Activated naive CD8-positive, alpha-beta T cell treated with anti-CD3 and anti-CD28 coated beads for 36 hours (primary cell): Measurements from ENCODE around the gene DPCD. TPM values are rescaled to one million over a fixed set of nuclear protein-coding genes. Genes with fewer than 3 reads are reported as not detected.

Source experiments
- DNase-seq: peaks from one replicate; pipeline ENCODE4 v3.0.0; 2021
- H3K27ac Mint-ChIP-seq: one replicate; pipeline ENCODE4 v1.8.0; 2022; ENCODE audit warnings: mild to moderate bottlenecking, moderate library complexity, mixed read lengths
- H3K27me3 Mint-ChIP-seq: one replicate; pipeline ENCODE4 v1.8.0; 2022; ENCODE audit warnings: mild to moderate bottlenecking, mixed read lengths
- H3K36me3 Mint-ChIP-seq: one replicate; pipeline ENCODE4 v1.8.0; 2021; ENCODE audit warnings: mild to moderate bottlenecking, mixed read lengths
- H3K4me1 Mint-ChIP-seq: one replicate; pipeline ENCODE4 v1.8.0; 2021; ENCODE audit warnings: mixed read lengths
- H3K4me3 Mint-ChIP-seq: one replicate; pipeline ENCODE4 v1.8.0; 2022; ENCODE audit warnings: mild to moderate bottlenecking, moderate library complexity, mixed read lengths
- H3K9me3 Mint-ChIP-seq: one replicate; pipeline ENCODE4 v1.8.0; 2022; ENCODE audit warnings: mixed read lengths
- total RNA-seq, 2 experiments: library from RNA; stranded (reverse); gene quantifications; one replicate each; pipeline ENCODE4 v1.2.3, GENCODE V29; 2021

DPCD gene
- total RNA-seq, 2 experiments from 2014 or later = 20.4 to 22.9 TPM

GRCh38 chr10:101646364-101646763, 58.2 kb downstream of the DPCD start:
- no peak for DNase-seq
- no peaks in the 10 kb centered on the region for H3K9me3 Mint-ChIP-seq
- H3K27me3 Mint-ChIP-seq = no peaks in the 10 kb centered on the region
- peaks cover 4% of the 10 kb centered on the region for H3K36me3 Mint-ChIP-seq
- H3K4me1 Mint-ChIP-seq = peaks cover 2% of the 10 kb centered on the region
- no peak overlapping the region for H3K4me3 Mint-ChIP-seq
- H3K27ac Mint-ChIP-seq = no peak overlapping the region

- DNase-seq = no peak
- Mint-ChIP-seq H3K27me3 (no peaks in the 10 kb centered on the region), H3K36me3 (peaks cover 2% of the 10 kb centered on the region), H3K9me3 (no peaks in the 10 kb centered on the region), H3K27ac (no peak overlapping the region), H3K4me1 (peaks cover 2% of the 10 kb centered on the region), H3K4me3 (no peak overlapping the region)
These were observed 59.1 kb downstream of the DPCD start for GRCh38 chr10:101647255-101647654.

- H3K9me3 Mint-ChIP-seq = no peaks in the 10 kb centered on the region
- H3K27me3 Mint-ChIP-seq = no peaks in the 10 kb centered on the region
- no peak overlapping the region for H3K27ac Mint-ChIP-seq
- H3K4me3 Mint-ChIP-seq = no peak overlapping the region
- peaks cover 2% of the 10 kb centered on the region for H3K36me3 Mint-ChIP-seq
- peaks cover 2% of the 10 kb centered on the region for H3K4me1 Mint-ChIP-seq
- DNase-seq = no peak
These were observed 61.5 kb downstream of the DPCD start for GRCh38 chr10:101649525-101650085.

GRCh38 chr10:101650863-101651262, 62.7 kb downstream of the DPCD start:
- Mint-ChIP-seq H3K27me3 (no peaks in the 10 kb centered on the region), H3K4me3 (no peak overlapping the region), H3K36me3 (peaks cover 5% of the 10 kb centered on the region), H3K4me1 (peaks cover 2% of the 10 kb centered on the region), H3K27ac (no peak overlapping the region), H3K9me3 (no peaks in the 10 kb centered on the region)
- DNase-seq = no peak

- DNase-seq = no peak
- H3K36me3 Mint-ChIP-seq = peaks cover 5% of the 10 kb centered on the region
- no peak overlapping the region for H3K4me3 Mint-ChIP-seq
- no peak overlapping the region for H3K27ac Mint-ChIP-seq
- H3K27me3 Mint-ChIP-seq = no peaks in the 10 kb centered on the region
- H3K9me3 Mint-ChIP-seq = no peaks in the 10 kb centered on the region
- H3K4me1 Mint-ChIP-seq = peaks cover 2% of the 10 kb centered on the region
These were observed 63.2 kb downstream of the DPCD start for GRCh38 chr10:101651336-101651735.

- Mint-ChIP-seq H3K4me1 (peaks cover 2% of the 10 kb centered on the region), H3K4me3 (no peak overlapping the region), H3K27ac (no peak overlapping the region), H3K36me3 (peaks cover 15% of the 10 kb centered on the region), H3K9me3 (no peaks in the 10 kb centered on the region), H3K27me3 (no peaks in the 10 kb centered on the region)
- no peak for DNase-seq
These were observed 65.4 kb downstream of the DPCD start for GRCh38 chr10:101653536-101653935.

GRCh38 chr10:101655570-101655969, 67.4 kb downstream of the DPCD start:
- no peaks in the 10 kb centered on the region for H3K4me1 Mint-ChIP-seq
- no peak overlapping the region for H3K4me3 Mint-ChIP-seq
- H3K27me3 Mint-ChIP-seq = no peaks in the 10 kb centered on the region
- no peak overlapping the region for H3K27ac Mint-ChIP-seq
- H3K36me3 Mint-ChIP-seq = peaks cover 16% of the 10 kb centered on the region
- H3K9me3 Mint-ChIP-seq = no peaks in the 10 kb centered on the region
- no peak for DNase-seq

- H3K9me3 Mint-ChIP-seq = no peaks in the 10 kb centered on the region
- H3K27me3 Mint-ChIP-seq = no peaks in the 10 kb centered on the region
- peaks cover 16% of the 10 kb centered on the region for H3K36me3 Mint-ChIP-seq
- H3K4me3 Mint-ChIP-seq = no peak overlapping the region
- no peak for DNase-seq
- H3K27ac Mint-ChIP-seq = no peak overlapping the region
- no peaks in the 10 kb centered on the region for H3K4me1 Mint-ChIP-seq
These were observed 68.8 kb downstream of the DPCD start for GRCh38 chr10:101656890-101657289.

GRCh38 chr10:101658975-101659374, 70.9 kb downstream of the DPCD start:
- Mint-ChIP-seq H3K36me3 (peaks cover 16% of the 10 kb centered on the region), H3K4me1 (peaks cover 3% of the 10 kb centered on the region), H3K4me3 (no peak overlapping the region), H3K27me3 (no peaks in the 10 kb centered on the region), H3K9me3 (no peaks in the 10 kb centered on the region), H3K27ac (no peak overlapping the region)
- no peak for DNase-seq

Other genes starting within 250 kb of the DPCD start
- 10 to 100 TPM; 14.0 to 14.3 TPM for gene BTRC, start 234.2 kb upstream of the DPCD start, total RNA-seq
- gene POLL, start 64 bp upstream of the DPCD start, total RNA-seq = 10 to 100 TPM; 27.4 to 28.6 TPM
- 10 to 100 TPM; 29.5 to 34.0 TPM for gene FBXW4, start 106.8 kb downstream of the DPCD start, total RNA-seq
- not detected for gene FGF8, start 187.8 kb downstream of the DPCD start, total RNA-seq
- 100 to 1,000 TPM; 255 to 260 TPM for gene NPM3, start 195.1 kb downstream of the DPCD start, total RNA-seq
- gene OGA, start 230.1 kb downstream of the DPCD start, total RNA-seq = 100 to 1,000 TPM in 1 of 2 experiments, 10 to 100 TPM in 1; 92.2 to 100 TPM